ENCODE measurements around the gene SLC17A9.
"Not testable (repeated sequence)": the region's sequence is repeated elsewhere in the genome, so short reads cannot be mapped to it uniquely, and the experiment has no call there.

The SLC17A9 gene

GRCh38 chr20:62957136-62958117 is 4.9 kb downstream of the SLC17A9 start:
- FAIRE-seq, result no peak

GRCh38 chr20:62958388-62959100 is 6.0 kb downstream of the SLC17A9 start:
- no peak for FAIRE-seq

- FAIRE-seq, result no peak
These were observed 6.8 kb downstream of the SLC17A9 start for GRCh38 chr20:62959101-62959971.

GRCh38 chr20:62959998-62960436 is 7.5 kb downstream of the SLC17A9 start:
- FAIRE-seq, result no peak

- FAIRE-seq, result not testable (repeated sequence)
These were observed 8.2 kb downstream of the SLC17A9 start for GRCh38 chr20:62960446-62961309.

GRCh38 chr20:62961310-62961783 is 8.8 kb downstream of the SLC17A9 start:
- no peak for FAIRE-seq

- FAIRE-seq, result no peak
These were observed 9.3 kb downstream of the SLC17A9 start for GRCh38 chr20:62961799-62962198.

GRCh38 chr20:62962221-62962879 is 9.8 kb downstream of the SLC17A9 start:
- no peak for FAIRE-seq

- FAIRE-seq, result no peak
These were observed 10.5 kb downstream of the SLC17A9 start for GRCh38 chr20:62962891-62963613.

- no peak for FAIRE-seq
These were observed 11.3 kb downstream of the SLC17A9 start for GRCh38 chr20:62963614-62964397.

GRCh38 chr20:62964700-62965099 is 12.2 kb downstream of the SLC17A9 start:
- no peak for FAIRE-seq

- FAIRE-seq, result no peak
These were observed 12.9 kb downstream of the SLC17A9 start for GRCh38 chr20:62965363-62965771.

GRCh38 chr20:62966212-62967148 is 14.0 kb downstream of the SLC17A9 start:
- no peak for FAIRE-seq

- FAIRE-seq, result no peak
These were observed 14.6 kb downstream of the SLC17A9 start for GRCh38 chr20:62967149-62967501.

GRCh38 chr20:62967628-62968351 is 15.3 kb downstream of the SLC17A9 start:
- FAIRE-seq, result no peak

GRCh38 chr20:62968378-62969178 is 16.1 kb downstream of the SLC17A9 start:
- no peak for FAIRE-seq

Measured in TTC549 (cell line).